ENCODE measurements around the gene MLNR. TPM values are rescaled to one million over a fixed set of nuclear protein-coding genes. Genes with fewer than 3 reads are reported as not detected.

Gene MLNR
- total RNA-seq, 2 experiments from 2014 or later = not detected

- H3K4me3 ChIP-seq (ENCODE audit: low read length) = no peak overlapping the region
- Mint-ChIP-seq H3K27ac (peak overlapping the region; percentile 66), H3K4me3 (no peak overlapping the region), H3K36me3 (ENCODE audit: low read depth) (peaks cover 49% of the 10 kb centered on the region), H3K27me3 (no peaks in the 10 kb centered on the region), H3K9me3 (no peaks in the 10 kb centered on the region), H3K4me1 (ENCODE audit: low read depth) (no peaks in the 10 kb centered on the region)
- H3K27ac ChIP-seq (ENCODE audit: low read depth in 1 of 2, low read length in 2 of 2) = no peak overlapping the region
- CTCF ChIA-PET = no interaction called here
- peaks cover 62% of the 10 kb centered on the region for H3K36me3 ChIP-seq (ENCODE audit: insufficient read depth, low read length)
- POLR2A ChIA-PET = no interaction called here
- intact Hi-C loops (cut with DNase I, micrococcal nuclease) = no loop called here
- H3K27me3 ChIP-seq (ENCODE audit: control insufficient read depth in 1 of 2, insufficient read depth in 2 of 2, low read length in 2 of 2) = no peaks in the 10 kb centered on the region
- no peak for TF ChIP-seq CTCF (IDR thresholded peaks at IDR 0.05)
- DNase-seq (no peak), ATAC-seq (ENCODE audit: poor library complexity) (no peak)
- no peaks in the 10 kb centered on the region for H3K4me1 ChIP-seq (ENCODE audit: insufficient read depth, low read length)
- no peaks in the 10 kb centered on the region for H3K9me3 ChIP-seq (ENCODE audit: control insufficient read depth in 1 of 2, insufficient read depth in 1 of 2, low read length in 2 of 2)
Observed at GRCh38 chr13:49184621-49185020, 35.5 kb upstream of the MLNR start.

GRCh38 chr13:49185264-49185663 is 34.9 kb upstream of the MLNR start:
- H3K36me3 Mint-ChIP-seq (ENCODE audit: low read depth) = peaks cover 46% of the 10 kb centered on the region
- Histone ChIP-seq H3K9me3 (ENCODE audit: control insufficient read depth in 1 of 2, insufficient read depth in 1 of 2, low read length in 2 of 2) (no peaks in the 10 kb centered on the region), H3K27ac (ENCODE audit: low read depth in 1 of 2, low read length in 2 of 2) (no peak overlapping the region), H3K4me1 (ENCODE audit: insufficient read depth, low read length) (no peaks in the 10 kb centered on the region), H3K4me3 (ENCODE audit: low read length) (no peak overlapping the region), H3K36me3 (ENCODE audit: insufficient read depth, low read length) (peaks cover 62% of the 10 kb centered on the region), H3K27me3 (ENCODE audit: control insufficient read depth in 1 of 2, insufficient read depth in 2 of 2, low read length in 2 of 2) (no peaks in the 10 kb centered on the region)
- no peaks in the 10 kb centered on the region for H3K27me3 Mint-ChIP-seq
- ATAC-seq (ENCODE audit: poor library complexity) = no peak
- ChIA-PET POLR2A (no interaction called here), CTCF (no interaction called here)
- DNase-seq = no peak
- no peak for TF ChIP-seq CTCF (IDR thresholded peaks at IDR 0.05)
- no peaks in the 10 kb centered on the region for H3K9me3 Mint-ChIP-seq
- H3K27ac Mint-ChIP-seq = peak overlapping the region; percentile 66
- no peaks in the 10 kb centered on the region for H3K4me1 Mint-ChIP-seq (ENCODE audit: low read depth)
- intact Hi-C loops (cut with DNase I, micrococcal nuclease) = no loop called here
- no peak overlapping the region for H3K4me3 Mint-ChIP-seq

GRCh38 chr13:49190901-49191300 is 29.2 kb upstream of the MLNR start:
- Mint-ChIP-seq H3K36me3 (ENCODE audit: low read depth) (peaks cover 75% of the 10 kb centered on the region), H3K4me3 (no peak overlapping the region), H3K4me1 (ENCODE audit: low read depth) (no peaks in the 10 kb centered on the region), H3K9me3 (no peaks in the 10 kb centered on the region), H3K27ac (no peak overlapping the region), H3K27me3 (no peaks in the 10 kb centered on the region)
- POLR2A ChIA-PET = no interaction called here
- Histone ChIP-seq H3K36me3 (ENCODE audit: insufficient read depth, low read length) (peaks cover 76% of the 10 kb centered on the region), H3K27ac (ENCODE audit: low read depth in 1 of 2, low read length in 2 of 2) (no peak overlapping the region), H3K4me1 (ENCODE audit: insufficient read depth, low read length) (no peaks in the 10 kb centered on the region), H3K9me3 (ENCODE audit: control insufficient read depth in 1 of 2, insufficient read depth in 1 of 2, low read length in 2 of 2) (no peaks in the 10 kb centered on the region), H3K27me3 (ENCODE audit: control insufficient read depth in 1 of 2, insufficient read depth in 2 of 2, low read length in 2 of 2) (no peaks in the 10 kb centered on the region), H3K4me3 (ENCODE audit: low read length) (no peak overlapping the region)
- TF ChIP-seq CTCF (IDR thresholded peaks at IDR 0.05) = no peak
- ATAC-seq (ENCODE audit: poor library complexity) = no peak
- intact Hi-C loops (cut with DNase I, micrococcal nuclease) = loop anchor here in 1 of 2 experiments (1.0 kb wide), 1 partner anchor 20 kb away; no protein-coding TSS in a partner anchor
- CTCF ChIA-PET = no interaction called here
- no peak for DNase-seq
